Smooth muscle cell (in vitro differentiated cells): Measurements from ENCODE around the gene DEUP1. TPM values are rescaled to one million over a fixed set of nuclear protein-coding genes. Genes with fewer than 3 reads are reported as not detected.

Source experiments
- DNase-seq: peaks from one replicate; lab custom pipeline; 2025; ENCODE audit not compliant: unreplicated experiment; lab: John Stamatoyannopoulos, UW
- H2AFZ ChIP-seq: fragments of 200-600 bp; sonication (generic); 2 replicates; pipeline ENCODE4 v1.6.0; 2016; ENCODE audit warnings: antibody characterized with exemption, low read depth, mild to moderate bottlenecking
- H3F3A ChIP-seq: fragments of 200-600 bp; sonication (generic); 2 replicates; pipeline ENCODE4 v1.6.0; 2017; ENCODE audit warnings: antibody characterized with exemption, low read depth
- H3K27ac ChIP-seq: fragments of 200-600 bp; sonication (generic); 2 replicates; pipeline ENCODE4 v1.5.1; 2016; ENCODE audit warnings: low read depth, mild to moderate bottlenecking
- H3K27me3 ChIP-seq: fragments of 200-600 bp; sonication (generic); 2 replicates; pipeline ENCODE4 v1.6.1; 2016; ENCODE audit warnings: low read depth, mild to moderate bottlenecking
- H3K36me3 ChIP-seq: fragments of 200-600 bp; sonication (generic); 2 replicates; pipeline ENCODE4 v1.5.1; 2016; ENCODE audit warnings: low read depth
- H3K4me1 ChIP-seq: fragments of 200-600 bp; sonication (generic); 2 replicates; pipeline ENCODE4 v1.5.1; 2016; ENCODE audit warnings: low read depth
- H3K4me2 ChIP-seq: fragments of 200-600 bp; sonication (generic); 2 replicates; pipeline ENCODE4 v1.6.0; 2016; ENCODE audit warnings: mild to moderate bottlenecking
- H3K4me3 ChIP-seq: fragments of 200-600 bp; sonication (generic); 2 replicates; pipeline ENCODE4 v1.5.1; 2016; ENCODE audit warnings: mild to moderate bottlenecking
- H3K79me2 ChIP-seq: fragments of 200-600 bp; sonication (generic); 2 replicates; pipeline ENCODE4 v1.6.0; 2016; ENCODE audit warnings: low read depth, mild to moderate bottlenecking
- H3K9ac ChIP-seq: fragments of 200-600 bp; sonication (generic); 2 replicates; pipeline ENCODE4 v1.6.0; 2016; ENCODE audit warnings: low read depth
- H3K9me3 ChIP-seq: fragments of 200-600 bp; sonication (generic); replicated peaks from 2 replicates; pipeline ENCODE4 v1.5.1; 2016; ENCODE audit warnings: low read depth
- H4K20me1 ChIP-seq: fragments of 200-600 bp; sonication (generic); 2 replicates; pipeline ENCODE4 v1.6.0; 2016; ENCODE audit warnings: low read depth
- WGBS: methylation state at CpG from one replicate; pipeline ENCODE4 v1.1.7; 2016; ENCODE audit warnings: low lambda C conversion rate; 5-methylcytosine and 5-hydroxymethylcytosine counted together
- polyA plus RNA-seq: library from polyadenylated mRNA; unstranded; fragments of >200 nt; fragmentation: Nextera tagmentation; extraction: Ambion mirVana; gene quantifications from 2 replicates; pipeline ENCODE4 v1.2.1, GENCODE V29; 2016
- total RNA-seq: library from RNA; depleted of rRNA; stranded (reverse); fragments of >200 nt; gene quantifications from 2 replicates; pipeline ENCODE4 v1.2.3, GENCODE V29; 2014
- TF ChIP-seq, protein P1 (sequence below): fragments of 200-600 bp; sonication (generic); IDR thresholded peaks from 2 replicates; pipeline ENCODE4 v1.5.1; 2017; ENCODE audit warnings: borderline replicate concordance, mild to moderate bottlenecking, antibody characterized with exemption; ENCODE audit not compliant: insufficient read depth, poor library complexity, severe bottlenecking

DEUP1 gene
- total and polyA plus RNA-seq, 2 experiments from 2014 or later, result 0.90 TPM; not detected in 1

DNA sequence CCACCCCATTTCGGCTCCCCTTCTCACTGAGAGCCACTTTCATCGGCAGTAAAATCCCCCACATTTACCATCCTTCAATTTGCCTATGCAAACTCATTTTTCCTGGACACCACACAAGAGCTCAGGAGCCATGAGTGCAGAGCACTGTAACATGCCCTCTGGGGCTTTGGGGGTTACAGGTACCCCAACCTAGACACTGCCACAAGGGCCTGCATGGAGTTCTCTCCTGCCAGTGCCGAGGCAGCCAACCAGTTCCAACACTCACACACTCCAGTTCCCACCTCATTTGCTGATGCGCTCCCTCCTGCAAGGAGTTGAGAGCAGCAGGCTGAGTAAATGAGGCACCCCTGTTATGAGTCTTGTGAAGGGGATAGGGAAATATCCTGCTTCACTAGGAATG, 136.5 kb downstream of the DEUP1 start:
- Histone ChIP-seq H4K20me1 (no peaks in the 10 kb centered on the region), H2AFZ (no peak overlapping the region), H3K4me3 (no peak overlapping the region), H3K27ac (no peak overlapping the region), H3K79me2 (no peaks in the 10 kb centered on the region), H3K9me3 (no peaks in the 10 kb centered on the region), H3K27me3 (no peaks in the 10 kb centered on the region), H3F3A (no peaks in the 10 kb centered on the region), H3K36me3 (no peaks in the 10 kb centered on the region), H3K4me2 (no peak overlapping the region), H3K4me1 (no peaks in the 10 kb centered on the region), H3K9ac (no peak overlapping the region)
- TF ChIP-seq, protein P1, sequence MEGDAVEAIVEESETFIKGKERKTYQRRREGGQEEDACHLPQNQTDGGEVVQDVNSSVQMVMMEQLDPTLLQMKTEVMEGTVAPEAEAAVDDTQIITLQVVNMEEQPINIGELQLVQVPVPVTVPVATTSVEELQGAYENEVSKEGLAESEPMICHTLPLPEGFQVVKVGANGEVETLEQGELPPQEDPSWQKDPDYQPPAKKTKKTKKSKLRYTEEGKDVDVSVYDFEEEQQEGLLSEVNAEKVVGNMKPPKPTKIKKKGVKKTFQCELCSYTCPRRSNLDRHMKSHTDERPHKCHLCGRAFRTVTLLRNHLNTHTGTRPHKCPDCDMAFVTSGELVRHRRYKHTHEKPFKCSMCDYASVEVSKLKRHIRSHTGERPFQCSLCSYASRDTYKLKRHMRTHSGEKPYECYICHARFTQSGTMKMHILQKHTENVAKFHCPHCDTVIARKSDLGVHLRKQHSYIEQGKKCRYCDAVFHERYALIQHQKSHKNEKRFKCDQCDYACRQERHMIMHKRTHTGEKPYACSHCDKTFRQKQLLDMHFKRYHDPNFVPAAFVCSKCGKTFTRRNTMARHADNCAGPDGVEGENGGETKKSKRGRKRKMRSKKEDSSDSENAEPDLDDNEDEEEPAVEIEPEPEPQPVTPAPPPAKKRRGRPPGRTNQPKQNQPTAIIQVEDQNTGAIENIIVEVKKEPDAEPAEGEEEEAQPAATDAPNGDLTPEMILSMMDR, result no peak
- 94% methylated on average over 4 of the region's 4 CpGs for WGBS
- no peak for DNase-seq

DNA sequence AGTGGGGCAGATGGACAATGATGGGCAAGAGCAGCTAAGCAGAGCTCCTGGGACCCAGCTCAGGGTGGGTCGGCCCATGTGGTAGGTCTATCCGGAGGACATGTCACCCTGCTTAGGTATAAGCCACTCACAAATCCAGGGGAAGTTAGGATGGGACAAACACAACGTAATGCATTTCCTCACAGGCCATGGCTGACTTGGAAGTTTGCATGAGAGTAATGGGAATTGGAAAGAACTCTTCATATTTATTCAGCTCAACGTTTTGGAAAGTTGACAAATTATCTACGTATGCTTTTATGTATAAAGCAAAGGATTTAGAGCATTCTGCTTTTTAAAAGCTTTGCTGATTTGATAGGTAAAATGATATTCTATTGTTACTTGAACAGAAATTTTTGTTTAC, 137.7 kb downstream of the DEUP1 start:
- TF ChIP-seq, protein P1, result no peak
- Histone ChIP-seq H3F3A (no peaks in the 10 kb centered on the region), H3K79me2 (no peaks in the 10 kb centered on the region), H4K20me1 (no peaks in the 10 kb centered on the region), H3K27me3 (no peaks in the 10 kb centered on the region), H3K9me3 (no peaks in the 10 kb centered on the region), H3K36me3 (no peaks in the 10 kb centered on the region), H3K4me3 (no peak overlapping the region), H3K9ac (no peak overlapping the region), H3K4me2 (no peak overlapping the region), H3K27ac (no peak overlapping the region), H3K4me1 (no peaks in the 10 kb centered on the region), H2AFZ (no peak overlapping the region)
- 75% methylated on average over 5 of the region's 5 CpGs for WGBS
- no peak for DNase-seq

DNA sequence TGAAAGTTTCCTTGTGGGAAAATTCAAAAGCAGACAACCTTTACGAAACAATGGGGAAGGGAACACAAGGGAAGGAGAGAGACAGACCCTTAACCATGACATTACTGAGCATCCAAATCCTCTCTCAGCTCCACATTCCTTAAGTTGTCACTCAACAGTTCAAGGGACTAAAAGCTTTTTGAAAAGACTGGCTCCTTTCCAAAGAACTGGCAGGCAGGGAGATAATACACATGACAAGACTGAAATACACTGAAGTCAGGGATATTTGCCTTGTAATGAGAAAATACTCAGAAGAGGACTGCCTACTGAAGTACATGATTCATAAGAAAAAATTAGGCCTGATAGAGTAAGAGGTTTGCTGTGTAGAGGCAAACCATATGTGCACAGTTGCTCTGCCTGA, 143.6 kb downstream of the DEUP1 start:
- Histone ChIP-seq H3K9me3 (no peaks in the 10 kb centered on the region), H3K27ac (no peak overlapping the region), H4K20me1 (peaks cover 24% of the 10 kb centered on the region), H3K4me3 (no peak overlapping the region), H3K36me3 (no peaks in the 10 kb centered on the region), H2AFZ (no peak overlapping the region), H3K4me2 (no peak overlapping the region), H3K4me1 (peaks cover 21% of the 10 kb centered on the region), H3K79me2 (no peaks in the 10 kb centered on the region), H3F3A (no peaks in the 10 kb centered on the region), H3K27me3 (no peaks in the 10 kb centered on the region), H3K9ac (no peak overlapping the region)
- TF ChIP-seq, protein P1, result no peak
- WGBS, result 94% methylated on average over 1 of the region's 1 CpG
- no peak for DNase-seq

DNA sequence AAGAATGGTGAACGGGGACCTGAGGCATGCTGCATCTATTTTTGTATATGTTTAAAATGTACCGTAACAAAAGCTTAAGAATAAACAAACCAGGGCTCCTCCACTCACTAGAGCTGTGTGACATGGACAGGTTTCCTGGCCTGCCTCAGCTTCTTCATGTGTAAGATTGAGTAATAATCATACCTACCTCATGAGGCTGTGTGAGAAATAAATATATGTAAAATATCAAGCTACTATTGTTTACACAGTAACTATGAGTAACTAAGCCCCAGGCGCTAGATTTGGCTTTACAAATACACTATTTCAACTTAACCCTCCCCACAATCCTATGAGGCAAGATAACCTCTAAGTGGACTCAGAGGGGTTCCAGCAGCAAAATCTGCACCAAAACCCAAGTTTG, 146.3 kb downstream of the DEUP1 start:
- H3K9ac ChIP-seq, result no peak overlapping the region

More for the DNA sequence above, 146.3 kb downstream of the DEUP1 start:
- H2AFZ ChIP-seq, result no peak overlapping the region
- no peaks in the 10 kb centered on the region for H3K9me3 ChIP-seq
- H3K4me3 ChIP-seq, result no peak overlapping the region
- no peaks in the 10 kb centered on the region for H3K27me3 ChIP-seq
- no peaks in the 10 kb centered on the region for H3K36me3 ChIP-seq
- H4K20me1 ChIP-seq, result peaks cover 51% of the 10 kb centered on the region
- no peaks in the 10 kb centered on the region for H3K79me2 ChIP-seq
- H3K4me1 ChIP-seq, result peaks cover 21% of the 10 kb centered on the region
- TF ChIP-seq, protein P1, result no peak
- no peaks in the 10 kb centered on the region for H3F3A ChIP-seq
- no peak overlapping the region for H3K4me2 ChIP-seq
- WGBS, result 57% methylated on average over 3 of the region's 3 CpGs
- DNase-seq, result no peak
- H3K27ac ChIP-seq, result no peak overlapping the region
